Body of pancreas (tissue), 4 donors: ENCODE measurements around the gene CATSPER1.

Source experiments
- POLR2A ChIP-seq, 3 donors: fragments of 450-650 bp; IDR thresholded peaks; one replicate each; pipeline ENCODE4 v1.6.1; 2016; ENCODE audit warnings: antibody characterized with exemption in 3 of 3, mild to moderate bottlenecking in 2 of 3
- TF ChIP-seq, protein P1 (sequence below), 7 experiments: fragments of 450-650 bp in 4 of 7; fragments of 200-600 bp in 3 of 7; sonication (generic) in 3 of 7; IDR thresholded peaks; one replicate each; pipeline ENCODE4 v1.5.1; 2016 to 2019; ENCODE audit warnings: antibody characterized with exemption in 7 of 7

DNA sequence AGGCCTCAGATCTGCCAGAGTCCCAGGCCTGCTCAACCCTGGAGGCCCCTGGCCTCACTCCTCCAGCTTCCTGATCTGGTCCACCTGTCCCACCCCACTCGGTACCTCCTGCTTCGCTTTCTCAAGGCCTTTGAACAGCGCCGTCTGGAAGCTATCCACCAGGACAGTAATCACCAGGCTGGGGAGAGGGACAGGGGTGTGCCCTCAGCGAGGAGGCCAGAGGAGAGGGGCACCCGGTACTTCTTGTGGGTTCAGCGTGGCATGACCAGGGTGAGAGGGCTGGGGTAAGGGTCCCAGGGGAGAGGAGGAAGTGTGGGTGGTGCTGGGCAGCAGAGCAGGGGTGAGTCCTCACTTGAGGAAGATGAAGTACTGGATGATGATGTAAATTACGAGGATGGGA, 6.1 kb downstream of the CATSPER1 start:
- TF ChIP-seq, protein P1, sequence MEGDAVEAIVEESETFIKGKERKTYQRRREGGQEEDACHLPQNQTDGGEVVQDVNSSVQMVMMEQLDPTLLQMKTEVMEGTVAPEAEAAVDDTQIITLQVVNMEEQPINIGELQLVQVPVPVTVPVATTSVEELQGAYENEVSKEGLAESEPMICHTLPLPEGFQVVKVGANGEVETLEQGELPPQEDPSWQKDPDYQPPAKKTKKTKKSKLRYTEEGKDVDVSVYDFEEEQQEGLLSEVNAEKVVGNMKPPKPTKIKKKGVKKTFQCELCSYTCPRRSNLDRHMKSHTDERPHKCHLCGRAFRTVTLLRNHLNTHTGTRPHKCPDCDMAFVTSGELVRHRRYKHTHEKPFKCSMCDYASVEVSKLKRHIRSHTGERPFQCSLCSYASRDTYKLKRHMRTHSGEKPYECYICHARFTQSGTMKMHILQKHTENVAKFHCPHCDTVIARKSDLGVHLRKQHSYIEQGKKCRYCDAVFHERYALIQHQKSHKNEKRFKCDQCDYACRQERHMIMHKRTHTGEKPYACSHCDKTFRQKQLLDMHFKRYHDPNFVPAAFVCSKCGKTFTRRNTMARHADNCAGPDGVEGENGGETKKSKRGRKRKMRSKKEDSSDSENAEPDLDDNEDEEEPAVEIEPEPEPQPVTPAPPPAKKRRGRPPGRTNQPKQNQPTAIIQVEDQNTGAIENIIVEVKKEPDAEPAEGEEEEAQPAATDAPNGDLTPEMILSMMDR (IDR thresholded peaks at IDR 0.05), result no peak
- no peak for TF ChIP-seq POLR2A (IDR thresholded peaks at IDR 0.05)
